Ishikawa (cell line): ENCODE measurements around the gene PRRG4.

Experiments used
- EGR1 ChIP-seq: IDR thresholded peaks from 2 replicates; pipeline ENCODE4 v1.6.1; 2012
- EP300 ChIP-seq: IDR thresholded peaks from 2 replicates; pipeline ENCODE4 v1.6.1; 2012; ENCODE audit warnings: borderline replicate concordance
- FOXM1 ChIP-seq: IDR thresholded peaks from 2 replicates; pipeline ENCODE4 v1.6.1; 2012; ENCODE audit warnings: low read depth, borderline replicate concordance
- NFIC ChIP-seq: IDR thresholded peaks from 2 replicates; pipeline ENCODE4 v1.6.1; 2012
- TAF1 ChIP-seq: IDR thresholded peaks from 2 replicates; pipeline ENCODE4 v1.6.1; 2012; ENCODE audit warnings: low read depth, mild to moderate bottlenecking
- TCF12 ChIP-seq: IDR thresholded peaks from 2 replicates; pipeline ENCODE4 v1.6.1; 2012; ENCODE audit warnings: low read depth
- YY1 ChIP-seq: IDR thresholded peaks from 2 replicates; pipeline ENCODE4 v1.6.1; 2012; ENCODE audit warnings: low read depth
- TF ChIP-seq, protein P1 (sequence below): IDR thresholded peaks from 2 replicates; pipeline ENCODE4 v1.6.1; 2012; ENCODE audit warnings: low read depth, mild to moderate bottlenecking
- TF ChIP-seq, protein P2 (sequence below): IDR thresholded peaks from 2 replicates; pipeline ENCODE4 v1.6.1; 2012
- TF ChIP-seq, protein P3 (sequence below): IDR thresholded peaks from 2 replicates; pipeline ENCODE4 v1.6.1; 2012

DNA sequence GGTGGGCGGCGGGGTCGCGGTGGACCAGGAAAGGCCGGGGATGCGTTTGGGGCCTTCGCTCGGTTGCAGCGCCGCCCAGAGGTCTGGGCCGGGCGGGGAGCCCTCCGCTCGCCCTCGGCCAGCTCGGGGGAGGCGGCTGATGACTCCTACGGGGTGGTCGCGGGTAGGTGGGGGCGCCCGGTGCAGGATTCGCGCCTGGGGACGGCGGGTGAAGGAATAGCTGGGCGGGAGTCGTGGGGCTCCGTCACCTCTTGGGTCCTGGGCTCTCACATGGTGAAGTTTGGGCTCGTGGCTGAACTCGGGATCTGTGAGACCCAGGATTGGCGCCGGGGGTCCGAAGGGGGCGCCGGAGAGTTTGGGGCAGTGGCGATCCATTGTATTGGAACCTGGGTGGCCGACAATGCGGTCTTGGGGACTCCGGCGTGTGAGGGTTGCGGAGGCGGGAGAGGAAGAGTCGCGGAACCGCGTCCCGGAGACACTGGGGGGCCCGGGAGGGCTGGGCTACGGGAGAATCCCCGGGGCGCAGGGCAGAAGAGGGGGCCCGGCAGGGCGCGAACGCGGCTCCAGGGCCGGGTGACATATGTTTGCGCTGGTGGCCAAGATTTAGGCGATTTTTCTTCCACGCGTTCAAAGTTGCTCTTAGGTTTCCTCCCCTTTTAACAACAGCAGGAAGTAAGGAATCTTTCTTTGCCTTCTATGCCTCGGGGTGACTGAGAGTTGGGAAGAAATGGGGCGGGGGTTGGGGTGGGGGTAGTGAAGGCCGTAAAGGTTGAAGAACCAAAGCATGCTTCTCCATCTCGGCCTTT is 63.8 kb downstream of the PRRG4 start:
- TF ChIP-seq FOXM1 (no peak), TAF1 (no peak; the same call in 1 of the 2 replicates), TCF12 (no peak; the same call in 1 of the 2 replicates), NFIC (no peak), EGR1 (no peak), YY1 (no peak), EP300 (no peak)
- TF ChIP-seq, protein P1, sequence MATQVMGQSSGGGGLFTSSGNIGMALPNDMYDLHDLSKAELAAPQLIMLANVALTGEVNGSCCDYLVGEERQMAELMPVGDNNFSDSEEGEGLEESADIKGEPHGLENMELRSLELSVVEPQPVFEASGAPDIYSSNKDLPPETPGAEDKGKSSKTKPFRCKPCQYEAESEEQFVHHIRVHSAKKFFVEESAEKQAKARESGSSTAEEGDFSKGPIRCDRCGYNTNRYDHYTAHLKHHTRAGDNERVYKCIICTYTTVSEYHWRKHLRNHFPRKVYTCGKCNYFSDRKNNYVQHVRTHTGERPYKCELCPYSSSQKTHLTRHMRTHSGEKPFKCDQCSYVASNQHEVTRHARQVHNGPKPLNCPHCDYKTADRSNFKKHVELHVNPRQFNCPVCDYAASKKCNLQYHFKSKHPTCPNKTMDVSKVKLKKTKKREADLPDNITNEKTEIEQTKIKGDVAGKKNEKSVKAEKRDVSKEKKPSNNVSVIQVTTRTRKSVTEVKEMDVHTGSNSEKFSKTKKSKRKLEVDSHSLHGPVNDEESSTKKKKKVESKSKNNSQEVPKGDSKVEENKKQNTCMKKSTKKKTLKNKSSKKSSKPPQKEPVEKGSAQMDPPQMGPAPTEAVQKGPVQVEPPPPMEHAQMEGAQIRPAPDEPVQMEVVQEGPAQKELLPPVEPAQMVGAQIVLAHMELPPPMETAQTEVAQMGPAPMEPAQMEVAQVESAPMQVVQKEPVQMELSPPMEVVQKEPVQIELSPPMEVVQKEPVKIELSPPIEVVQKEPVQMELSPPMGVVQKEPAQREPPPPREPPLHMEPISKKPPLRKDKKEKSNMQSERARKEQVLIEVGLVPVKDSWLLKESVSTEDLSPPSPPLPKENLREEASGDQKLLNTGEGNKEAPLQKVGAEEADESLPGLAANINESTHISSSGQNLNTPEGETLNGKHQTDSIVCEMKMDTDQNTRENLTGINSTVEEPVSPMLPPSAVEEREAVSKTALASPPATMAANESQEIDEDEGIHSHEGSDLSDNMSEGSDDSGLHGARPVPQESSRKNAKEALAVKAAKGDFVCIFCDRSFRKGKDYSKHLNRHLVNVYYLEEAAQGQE, result no peak
- TF ChIP-seq, protein P2, sequence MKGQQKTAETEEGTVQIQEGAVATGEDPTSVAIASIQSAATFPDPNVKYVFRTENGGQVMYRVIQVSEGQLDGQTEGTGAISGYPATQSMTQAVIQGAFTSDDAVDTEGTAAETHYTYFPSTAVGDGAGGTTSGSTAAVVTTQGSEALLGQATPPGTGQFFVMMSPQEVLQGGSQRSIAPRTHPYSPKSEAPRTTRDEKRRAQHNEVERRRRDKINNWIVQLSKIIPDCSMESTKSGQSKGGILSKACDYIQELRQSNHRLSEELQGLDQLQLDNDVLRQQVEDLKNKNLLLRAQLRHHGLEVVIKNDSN, result no peak
- TF ChIP-seq, protein P3, sequence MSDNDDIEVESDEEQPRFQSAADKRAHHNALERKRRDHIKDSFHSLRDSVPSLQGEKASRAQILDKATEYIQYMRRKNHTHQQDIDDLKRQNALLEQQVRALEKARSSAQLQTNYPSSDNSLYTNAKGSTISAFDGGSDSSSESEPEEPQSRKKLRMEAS, result no peak
